ENCODE results near the gene PTPN21.

PTPN21 gene

GRCh38 chr14:88505621-88506020 is 49.2 kb downstream of the PTPN21 start:
- no peaks in the 10 kb centered on the region for H3K9me3 ChIP-seq (ENCODE audit: control insufficient read depth in 2 of 2, low read length in 2 of 2)
- H3K36me3 ChIP-seq (ENCODE audit: control insufficient read depth in 2 of 2, insufficient read depth in 2 of 2, low read length in 2 of 2), result peaks cover 19 to 22% of the 10 kb centered on the region in 2 donors
- H3K4me1 ChIP-seq (ENCODE audit: control insufficient read depth, insufficient read depth, low read length), result no peaks in the 10 kb centered on the region
- H3K4me3 ChIP-seq (ENCODE audit: low read length in 2 of 2), result no peak overlapping the region
- H3K9ac ChIP-seq (ENCODE audit: low read length in 2 of 2), result no peak overlapping the region
- no peaks in the 10 kb centered on the region for H3K27me3 ChIP-seq (ENCODE audit: control insufficient read depth in 1 of 2, insufficient read depth in 2 of 2, low read length in 2 of 2)
- H3K27ac ChIP-seq (ENCODE audit: low read length), result no peak overlapping the region

DNA sequence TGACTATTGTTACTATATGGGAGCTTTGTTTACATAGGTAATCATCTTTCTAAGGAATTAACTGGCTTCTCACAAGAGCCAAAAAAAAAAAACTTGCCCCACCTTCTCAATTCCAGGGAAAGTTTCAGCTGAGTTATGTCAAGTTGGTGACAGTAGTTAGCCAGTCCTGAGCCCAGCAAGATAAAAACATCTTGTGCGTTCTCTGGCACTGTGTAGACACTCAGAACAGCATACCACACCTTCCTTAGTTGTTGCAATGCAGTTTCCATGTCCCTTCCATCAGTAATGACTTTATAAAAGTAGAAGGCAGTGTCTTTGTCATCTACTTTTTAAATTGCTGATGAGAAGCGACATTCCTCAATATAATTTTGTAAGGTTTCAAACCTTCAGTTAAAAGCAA is 50.2 kb downstream of the PTPN21 start:
- Histone ChIP-seq H3K9ac (ENCODE audit: low read length in 2 of 2) (no peak overlapping the region), H3K4me1 (ENCODE audit: control insufficient read depth, insufficient read depth, low read length) (no peaks in the 10 kb centered on the region), H3K27me3 (ENCODE audit: control insufficient read depth in 1 of 2, insufficient read depth in 2 of 2, low read length in 2 of 2) (no peaks in the 10 kb centered on the region), H3K4me3 (ENCODE audit: low read length in 2 of 2) (no peak overlapping the region), H3K9me3 (ENCODE audit: control insufficient read depth in 2 of 2, low read length in 2 of 2) (no peaks in the 10 kb centered on the region), H3K36me3 (ENCODE audit: control insufficient read depth in 2 of 2, insufficient read depth in 2 of 2, low read length in 2 of 2) (peaks cover 23 to 25% of the 10 kb centered on the region in 2 donors), H3K27ac (ENCODE audit: low read length) (no peak overlapping the region)

DNA sequence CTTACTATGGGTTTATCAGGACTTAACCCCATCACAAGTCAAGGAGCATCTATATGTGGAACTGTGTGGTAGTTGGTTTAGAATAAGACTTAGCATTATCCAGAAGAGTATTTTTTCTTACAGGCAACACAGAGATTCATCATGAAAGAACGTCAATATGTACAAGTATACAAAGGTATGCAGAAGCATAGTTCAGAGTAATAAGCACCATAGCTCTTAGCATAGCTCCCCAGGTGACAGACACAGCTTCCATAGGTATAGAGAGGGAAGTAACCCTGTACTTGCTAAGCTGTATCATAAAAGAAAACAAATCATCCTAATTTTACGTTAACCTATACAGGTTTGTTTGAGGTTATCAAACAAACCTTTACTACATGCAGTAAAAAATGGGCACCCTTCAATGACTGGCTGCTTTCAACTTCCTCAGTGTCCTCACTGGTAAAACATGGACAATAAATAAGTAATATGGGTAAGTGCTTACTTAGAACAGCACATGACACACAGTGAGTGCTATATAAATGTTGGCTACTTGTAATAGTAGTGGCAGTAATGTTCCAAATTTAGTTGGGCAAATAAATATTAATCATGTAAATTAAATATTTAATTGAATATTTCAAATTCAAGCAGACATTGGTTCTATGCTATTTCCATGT is 50.9 kb downstream of the PTPN21 start:
- Histone ChIP-seq H3K36me3 (ENCODE audit: control insufficient read depth in 2 of 2, insufficient read depth in 2 of 2, low read length in 2 of 2) (peaks cover 26 to 31% of the 10 kb centered on the region in 2 donors), H3K27ac (ENCODE audit: low read length) (no peak overlapping the region), H3K27me3 (ENCODE audit: control insufficient read depth in 1 of 2, insufficient read depth in 2 of 2, low read length in 2 of 2) (no peaks in the 10 kb centered on the region), H3K9ac (ENCODE audit: low read length in 2 of 2) (no peak overlapping the region), H3K9me3 (ENCODE audit: control insufficient read depth in 2 of 2, low read length in 2 of 2) (no peaks in the 10 kb centered on the region), H3K4me3 (ENCODE audit: low read length in 2 of 2) (no peak overlapping the region), H3K4me1 (ENCODE audit: control insufficient read depth, insufficient read depth, low read length) (no peaks in the 10 kb centered on the region)

DNA sequence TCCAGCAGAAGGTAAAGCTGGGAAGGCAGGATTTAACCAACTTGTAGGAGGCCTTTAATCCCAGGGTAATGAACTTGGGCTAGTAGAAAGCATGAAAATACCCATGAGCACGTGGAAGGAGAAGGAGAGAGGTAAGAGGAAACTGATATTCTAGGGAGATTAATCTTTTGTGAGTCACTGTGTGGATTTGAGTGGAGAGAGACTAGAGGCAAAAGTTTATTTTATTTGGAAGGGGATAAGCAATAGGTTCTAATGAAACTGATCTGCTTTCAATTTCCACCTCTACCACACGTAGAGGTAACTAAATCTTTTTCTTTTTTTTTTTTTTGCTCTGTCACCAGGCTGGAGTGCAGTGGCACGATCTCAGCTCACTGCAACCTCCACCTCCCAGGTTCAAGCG is 52.1 kb downstream of the PTPN21 start:
- Histone ChIP-seq H3K27ac (ENCODE audit: low read length) (no peak overlapping the region), H3K27me3 (ENCODE audit: control insufficient read depth in 1 of 2, insufficient read depth in 2 of 2, low read length in 2 of 2) (no peaks in the 10 kb centered on the region), H3K4me1 (ENCODE audit: control insufficient read depth, insufficient read depth, low read length) (no peaks in the 10 kb centered on the region), H3K4me3 (ENCODE audit: low read length in 2 of 2) (no peak overlapping the region), H3K9me3 (ENCODE audit: control insufficient read depth in 2 of 2, low read length in 2 of 2) (no peaks in the 10 kb centered on the region), H3K9ac (ENCODE audit: low read length in 2 of 2) (no peak overlapping the region), H3K36me3 (ENCODE audit: control insufficient read depth in 2 of 2, insufficient read depth in 2 of 2, low read length in 2 of 2) (peaks cover 26 to 31% of the 10 kb centered on the region in 2 donors)

DNA sequence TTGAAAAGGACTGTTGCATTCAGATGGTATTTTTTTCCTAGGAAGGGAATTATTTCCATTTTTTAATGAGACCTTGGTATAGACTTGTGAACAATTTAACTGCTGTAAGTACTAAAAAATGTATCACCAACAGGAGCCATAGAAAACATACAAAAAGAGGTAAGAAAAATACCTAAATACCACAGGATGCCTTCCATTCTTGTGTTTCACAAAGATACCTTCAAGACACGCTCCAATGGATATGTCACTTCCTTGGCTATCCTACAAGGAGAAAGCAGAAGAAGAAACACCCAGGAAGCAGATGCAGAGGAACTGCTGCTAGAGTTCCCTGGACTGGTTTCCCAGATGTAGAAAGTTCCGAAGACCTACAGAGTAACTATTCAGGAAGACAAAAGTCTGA is 54.2 kb downstream of the PTPN21 start:
- Histone ChIP-seq H3K4me1 (ENCODE audit: control insufficient read depth, insufficient read depth, low read length) (no peaks in the 10 kb centered on the region), H3K36me3 (ENCODE audit: control insufficient read depth in 2 of 2, insufficient read depth in 2 of 2, low read length in 2 of 2) (peaks cover 32 to 35% of the 10 kb centered on the region in 2 donors), H3K27ac (ENCODE audit: low read length) (no peak overlapping the region)

DNA sequence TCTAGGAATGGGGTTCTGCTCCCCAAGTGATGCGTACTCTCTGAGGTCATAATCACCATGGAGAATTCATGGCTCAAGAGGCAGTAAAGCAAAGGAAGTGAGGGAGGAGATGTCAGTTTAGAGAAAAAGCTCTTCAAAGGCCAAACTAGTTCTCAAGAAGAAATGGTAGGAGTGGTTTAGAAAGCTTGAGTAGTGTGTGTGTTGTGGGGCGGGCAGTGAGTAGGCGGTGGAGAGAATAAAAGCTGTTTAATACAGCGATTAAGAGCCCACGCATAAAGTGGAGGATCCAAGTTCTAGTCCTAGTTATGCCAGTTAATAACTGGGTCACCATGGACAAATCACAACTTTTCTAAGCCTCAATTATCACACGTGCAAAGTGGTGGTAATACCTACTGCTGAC is 55.6 kb downstream of the PTPN21 start:
- peaks cover 34 to 36% of the 10 kb centered on the region in 2 donors for H3K36me3 ChIP-seq (ENCODE audit: control insufficient read depth in 2 of 2, insufficient read depth in 2 of 2, low read length in 2 of 2)
- no peaks in the 10 kb centered on the region for H3K4me1 ChIP-seq (ENCODE audit: control insufficient read depth, insufficient read depth, low read length)
- H3K27me3 ChIP-seq (ENCODE audit: control insufficient read depth in 1 of 2, insufficient read depth in 2 of 2, low read length in 2 of 2), result no peaks in the 10 kb centered on the region
- H3K4me3 ChIP-seq (ENCODE audit: low read length in 2 of 2), result no peak overlapping the region
- no peak overlapping the region for H3K27ac ChIP-seq (ENCODE audit: low read length)
- H3K9ac ChIP-seq (ENCODE audit: low read length in 2 of 2), result no peak overlapping the region
- no peaks in the 10 kb centered on the region for H3K9me3 ChIP-seq (ENCODE audit: control insufficient read depth in 2 of 2, low read length in 2 of 2)

More for the DNA sequence above, 54.2 kb downstream of the PTPN21 start:
- Histone ChIP-seq H3K27me3 (ENCODE audit: control insufficient read depth in 1 of 2, insufficient read depth in 2 of 2, low read length in 2 of 2) (no peaks in the 10 kb centered on the region), H3K4me3 (ENCODE audit: low read length in 2 of 2) (no peak overlapping the region), H3K9ac (ENCODE audit: low read length in 2 of 2) (no peak overlapping the region), H3K9me3 (ENCODE audit: control insufficient read depth in 2 of 2, low read length in 2 of 2) (no peaks in the 10 kb centered on the region)

DNA sequence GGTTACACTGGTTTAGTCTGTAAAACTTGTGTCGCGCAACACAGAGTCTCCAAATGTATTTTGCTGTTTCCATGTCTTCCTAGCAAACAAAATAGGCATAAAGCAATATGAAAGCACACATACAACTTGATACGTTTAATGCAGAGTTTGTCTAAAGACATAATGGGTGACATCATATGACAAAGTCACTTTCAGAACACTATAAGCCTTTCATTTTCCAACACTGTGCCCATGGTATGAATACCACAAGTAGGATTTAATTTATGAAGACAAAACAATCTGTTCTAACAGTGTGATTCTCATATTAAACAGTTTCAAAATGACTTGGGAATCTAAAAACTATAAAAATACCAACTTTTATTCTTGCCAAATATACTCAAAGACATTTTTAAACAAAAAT is 58.4 kb downstream of the PTPN21 start:
- Histone ChIP-seq H3K9ac (ENCODE audit: low read length in 2 of 2) (no peak overlapping the region), H3K27me3 (ENCODE audit: control insufficient read depth in 1 of 2, insufficient read depth in 2 of 2, low read length in 2 of 2) (no peaks in the 10 kb centered on the region), H3K4me1 (ENCODE audit: control insufficient read depth, insufficient read depth, low read length) (peaks cover 4% of the 10 kb centered on the region), H3K36me3 (ENCODE audit: control insufficient read depth in 2 of 2, insufficient read depth in 2 of 2, low read length in 2 of 2) (peaks cover 25 to 27% of the 10 kb centered on the region in 2 donors), H3K27ac (ENCODE audit: low read length) (no peak overlapping the region), H3K9me3 (ENCODE audit: control insufficient read depth in 2 of 2, low read length in 2 of 2) (no peaks in the 10 kb centered on the region), H3K4me3 (ENCODE audit: low read length in 2 of 2) (no peak overlapping the region)

GRCh38 chr14:88493392-88494185 is 61.2 kb downstream of the PTPN21 start:
- peaks cover 5 to 24% of the 10 kb centered on the region in 2 donors for H3K36me3 ChIP-seq (ENCODE audit: control insufficient read depth in 2 of 2, insufficient read depth in 2 of 2, low read length in 2 of 2)
- H3K27ac ChIP-seq (ENCODE audit: low read length), result no peak overlapping the region
- H3K4me1 ChIP-seq (ENCODE audit: control insufficient read depth, insufficient read depth, low read length), result peaks cover 4% of the 10 kb centered on the region
- no peaks in the 10 kb centered on the region for H3K27me3 ChIP-seq (ENCODE audit: control insufficient read depth in 1 of 2, insufficient read depth in 2 of 2, low read length in 2 of 2)
- H3K9ac ChIP-seq (ENCODE audit: low read length in 2 of 2), result no peak overlapping the region
- H3K4me3 ChIP-seq (ENCODE audit: low read length in 2 of 2), result no peak overlapping the region
- H3K9me3 ChIP-seq (ENCODE audit: control insufficient read depth in 2 of 2, low read length in 2 of 2), result no peaks in the 10 kb centered on the region

DNA sequence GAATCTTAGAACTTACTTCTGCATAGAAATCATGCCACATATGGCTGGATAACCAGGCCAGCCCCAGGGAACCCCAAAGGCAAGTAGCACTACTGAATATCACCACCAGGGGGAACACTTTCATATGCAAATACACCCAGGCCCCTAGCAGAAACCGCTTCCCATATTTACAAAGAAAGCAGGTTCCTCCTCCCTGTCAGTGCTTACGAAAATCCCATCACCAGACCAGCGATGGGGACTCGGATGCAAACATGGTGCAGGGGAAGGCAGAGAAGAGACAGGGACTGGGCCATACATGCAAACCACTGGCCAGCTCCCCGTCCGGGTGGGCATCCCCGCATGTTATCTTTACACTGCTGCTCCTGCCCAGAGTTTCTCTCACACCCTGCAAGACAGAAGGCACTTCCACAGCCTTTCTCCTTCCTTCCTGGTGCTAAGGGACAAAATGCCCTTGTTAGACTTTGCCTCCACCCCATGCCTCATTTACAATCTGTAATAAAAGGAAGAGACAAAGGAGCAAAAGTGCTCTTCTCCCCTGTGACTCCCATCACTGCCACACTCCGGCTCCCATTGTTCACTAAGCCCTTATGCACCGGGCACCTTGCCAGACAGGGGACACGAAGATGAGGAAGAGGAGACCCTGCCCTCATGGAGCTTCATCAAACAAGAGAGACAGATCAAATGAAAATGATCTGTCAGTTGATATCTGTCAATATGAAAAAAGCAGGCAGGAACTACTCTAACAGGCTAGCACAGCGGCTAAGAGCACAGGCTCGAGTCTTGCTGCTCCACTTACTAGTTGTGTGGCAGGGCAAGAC is 62.3 kb downstream of the PTPN21 start:
- H3K9ac ChIP-seq (ENCODE audit: low read length in 2 of 2), result peak overlapping the region in 1 of 2 donors; percentile 5
- H3K27me3 ChIP-seq (ENCODE audit: control insufficient read depth in 1 of 2, insufficient read depth in 2 of 2, low read length in 2 of 2), result no peaks in the 10 kb centered on the region
- peaks cover 5 to 30% of the 10 kb centered on the region in 2 donors for H3K36me3 ChIP-seq (ENCODE audit: control insufficient read depth in 2 of 2, insufficient read depth in 2 of 2, low read length in 2 of 2)
- no peak overlapping the region for H3K4me3 ChIP-seq (ENCODE audit: low read length in 2 of 2)
- H3K9me3 ChIP-seq (ENCODE audit: control insufficient read depth in 2 of 2, low read length in 2 of 2), result no peaks in the 10 kb centered on the region
- peaks cover 4% of the 10 kb centered on the region for H3K4me1 ChIP-seq (ENCODE audit: control insufficient read depth, insufficient read depth, low read length)
- no peak overlapping the region for H3K27ac ChIP-seq (ENCODE audit: low read length)

DNA sequence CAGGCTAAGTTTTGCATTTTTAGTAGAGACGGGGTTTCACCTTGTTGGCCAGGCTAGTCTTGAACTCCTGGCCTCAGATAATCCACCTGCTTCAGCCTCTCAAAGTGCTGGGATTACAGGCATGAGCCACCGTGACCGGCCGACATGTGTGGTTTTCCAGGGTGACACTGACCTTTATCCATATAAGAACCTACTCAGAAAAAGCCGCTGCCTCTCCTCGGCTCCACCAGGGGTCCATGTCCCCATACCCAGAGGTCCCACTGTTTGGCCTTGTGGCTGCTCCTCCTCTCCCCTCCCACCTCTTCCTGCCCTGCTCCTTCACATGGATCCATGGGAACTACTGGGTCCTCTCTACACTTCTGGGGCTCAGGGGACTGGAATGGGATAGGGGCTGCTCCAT is 64.6 kb downstream of the PTPN21 start:
- no peak overlapping the region for H3K4me3 ChIP-seq (ENCODE audit: low read length in 2 of 2)
- H3K36me3 ChIP-seq (ENCODE audit: control insufficient read depth in 2 of 2, insufficient read depth in 2 of 2, low read length in 2 of 2), result peaks cover 5 to 24% of the 10 kb centered on the region in 2 donors
- peaks cover 4% of the 10 kb centered on the region for H3K4me1 ChIP-seq (ENCODE audit: control insufficient read depth, insufficient read depth, low read length)
- no peak overlapping the region for H3K9ac ChIP-seq (ENCODE audit: low read length in 2 of 2)
- H3K9me3 ChIP-seq (ENCODE audit: control insufficient read depth in 2 of 2, low read length in 2 of 2), result no peaks in the 10 kb centered on the region
- no peaks in the 10 kb centered on the region for H3K27me3 ChIP-seq (ENCODE audit: control insufficient read depth in 1 of 2, insufficient read depth in 2 of 2, low read length in 2 of 2)
- H3K27ac ChIP-seq (ENCODE audit: low read length), result no peak overlapping the region
